A673 (cell line): ENCODE measurements around the gene LONP2.

Experiments used
- CTCF ChIP-seq: fragments of 300-800, 200-600 bp; sonication (generic); conservative IDR thresholded peaks from 2 replicates; pipeline ENCODE4 v1.5.1; 2017; ENCODE audit warnings: low read depth, mild to moderate bottlenecking, antibody characterized with exemption, low read length, moderate library complexity, mixed read lengths
- EZH2 ChIP-seq: fragments of 200-600 bp; sonication (generic); IDR thresholded peaks from 2 replicates; pipeline ENCODE4 v1.6.1; 2017; ENCODE audit warnings: borderline replicate concordance, low read depth, mild to moderate bottlenecking, mixed read lengths, antibody characterized with exemption, low read length; ENCODE audit not compliant: poor library complexity, severe bottlenecking

- TF ChIP-seq CTCF (no peak), EZH2 (no peak)
Observed at GRCh38 chr16:48212033-48212432, 32.1 kb upstream of the LONP2 start.
